ENCODE data around the gene PLCG2. TPM values are rescaled to one million over a fixed set of nuclear protein-coding genes. Genes with fewer than 3 reads are reported as not detected.

PLCG2 gene
- total and polyA plus RNA-seq, 3 donors from 2014 or later: 6.8 to 11.3 (median 8.0) TPM

GRCh38 chr16:81786321-81786720 lies 7.2 kb downstream of the PLCG2 start:
- H3K36me3 ChIP-seq (ENCODE audit: low read depth, missing control alignments): no peaks in the 10 kb centered on the region
- no peak overlapping the region for H3K4me3 ChIP-seq
- H3K9me3 ChIP-seq: no peaks in the 10 kb centered on the region
- DNase-seq: no peak
- intact Hi-C loops (cut with DNase I; ENCODE audit: low total_unique reads): no loop called here
- WGBS, 2 donors: 72% methylated on average over 6 of the region's 6 CpGs
- no peaks in the 10 kb centered on the region for H3K27me3 ChIP-seq
- H3K4me1 ChIP-seq: peaks cover 10% of the 10 kb centered on the region
- no peak overlapping the region for H3K27ac ChIP-seq
- TF ChIP-seq CTCF (IDR thresholded peaks at IDR 0.05) (no peak), POLR2A (IDR thresholded peaks at IDR 0.05) (no peak)

- DNase-seq: no peak
- Histone ChIP-seq H3K9me3 (no peaks in the 10 kb centered on the region), H3K4me1 (peaks cover 10% of the 10 kb centered on the region), H3K4me3 (no peak overlapping the region), H3K27ac (no peak overlapping the region), H3K27me3 (no peaks in the 10 kb centered on the region), H3K36me3 (ENCODE audit: low read depth, missing control alignments) (no peaks in the 10 kb centered on the region)
- intact Hi-C loops (cut with DNase I; ENCODE audit: low total_unique reads): no loop called here
- TF ChIP-seq POLR2A (IDR thresholded peaks at IDR 0.05) (no peak), CTCF (IDR thresholded peaks at IDR 0.05) (no peak)
- WGBS, 2 donors: 71 to 76% methylated on average over 2 of the region's 2 CpGs
These were observed 7.8 kb downstream of the PLCG2 start for GRCh38 chr16:81786868-81787267.

- H3K4me3 ChIP-seq: no peak overlapping the region
- intact Hi-C loops (cut with DNase I; ENCODE audit: low total_unique reads): no loop called here
- no peak for DNase-seq
- peaks cover 10% of the 10 kb centered on the region for H3K4me1 ChIP-seq
- TF ChIP-seq CTCF (IDR thresholded peaks at IDR 0.05) (no peak), POLR2A (IDR thresholded peaks at IDR 0.05) (no peak)
- 77 to 79% methylated on average over 6 of the region's 6 CpGs for WGBS, 2 donors
- no peak overlapping the region for H3K27ac ChIP-seq
- no peaks in the 10 kb centered on the region for H3K36me3 ChIP-seq (ENCODE audit: low read depth, missing control alignments)
- H3K9me3 ChIP-seq: no peaks in the 10 kb centered on the region
- no peaks in the 10 kb centered on the region for H3K27me3 ChIP-seq
These were observed 8.6 kb downstream of the PLCG2 start for GRCh38 chr16:81787659-81788058.

GRCh38 chr16:81790277-81790676 lies 11.2 kb downstream of the PLCG2 start:
- DNase-seq: no peak
- no peak overlapping the region for H3K4me3 ChIP-seq
- H3K27me3 ChIP-seq: no peaks in the 10 kb centered on the region
- no peaks in the 10 kb centered on the region for H3K4me1 ChIP-seq
- no peak for TF ChIP-seq CTCF (IDR thresholded peaks at IDR 0.05)
- TF ChIP-seq POLR2A (IDR thresholded peaks at IDR 0.05): no peak
- no peaks in the 10 kb centered on the region for H3K9me3 ChIP-seq
- WGBS, 2 donors: 89 to 90% methylated on average over 5 of the region's 5 CpGs
- H3K27ac ChIP-seq: no peak overlapping the region
- intact Hi-C loops (cut with DNase I; ENCODE audit: low total_unique reads): no loop called here
- no peaks in the 10 kb centered on the region for H3K36me3 ChIP-seq (ENCODE audit: low read depth, missing control alignments)

DNA sequence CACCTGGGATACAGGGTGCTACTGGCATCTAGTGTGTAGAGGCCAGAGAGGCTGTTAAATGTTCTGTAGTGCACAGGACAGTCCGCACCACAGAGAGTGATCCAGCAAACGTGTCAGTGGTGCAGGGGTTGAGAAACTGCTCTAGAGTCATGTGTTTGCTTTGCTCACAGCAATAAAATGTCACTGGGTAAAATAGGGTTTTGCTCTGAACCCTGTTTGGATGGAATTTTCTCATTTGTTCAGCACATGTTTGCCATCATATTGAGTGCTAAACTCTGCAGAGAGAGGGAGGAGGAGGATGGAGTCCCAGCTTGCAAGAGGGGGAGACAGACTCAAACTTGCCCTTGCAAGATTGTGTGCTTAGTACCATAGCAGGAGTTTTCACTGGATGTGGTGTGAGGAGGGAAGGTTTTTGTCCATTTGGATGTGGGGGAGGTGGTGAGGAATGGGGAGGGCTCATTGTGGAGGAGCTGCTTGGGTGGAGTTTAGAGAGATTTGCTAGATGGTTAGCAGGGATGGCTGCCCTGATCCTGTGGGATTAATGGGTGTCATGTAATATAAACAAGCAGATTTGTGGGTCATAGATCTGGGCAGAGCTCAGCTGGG lies 11.8 kb downstream of the PLCG2 start:
- Histone ChIP-seq H3K36me3 (ENCODE audit: low read depth, missing control alignments) (no peaks in the 10 kb centered on the region), H3K9me3 (no peaks in the 10 kb centered on the region), H3K27me3 (no peaks in the 10 kb centered on the region), H3K27ac (no peak overlapping the region), H3K4me1 (no peaks in the 10 kb centered on the region), H3K4me3 (no peak overlapping the region)
- WGBS, 2 donors: 49 to 53% methylated on average over 2 of the region's 2 CpGs
- DNase-seq: no peak
- intact Hi-C loops (cut with DNase I; ENCODE audit: low total_unique reads): no loop called here
- TF ChIP-seq POLR2A (IDR thresholded peaks at IDR 0.05) (no peak), CTCF (IDR thresholded peaks at IDR 0.05) (no peak)
